Kidney (tissue), 14 donors: ENCODE results near the gene GPC5. TPM values are rescaled to one million over a fixed set of nuclear protein-coding genes. Genes with fewer than 3 reads are reported as not detected.

Source experiments
- DNase-seq, 5 donors: peaks; one replicate each; pipeline ENCODE4 v3.0.0-alpha.2; 2013 to 2020
- FAIRE-seq: peaks from 2 replicates; lab custom pipeline; 2012; peaks lifted over from hg19 to GRCh38; lab: Jason Lieb, UNC
- H3K27ac ChIP-seq, 2 donors: one replicate each; pipeline ENCODE4 v1.7.0; 2013; ENCODE audit warnings: low read depth in 2 of 2, low read length in 2 of 2, inconsistent platforms in 1 of 2
- H3K27me3 ChIP-seq: one replicate; pipeline ENCODE4 v1.7.1; 2013; ENCODE audit warnings: low read length, inconsistent platforms; ENCODE audit not compliant: control insufficient read depth, insufficient read depth
- H3K36me3 ChIP-seq, 3 donors: one replicate each; pipeline versions ENCODE4 v1.7.0 to v1.7.1; 2013; ENCODE audit warnings: low read length in 3 of 3, control low read depth in 1 of 3, inconsistent platforms in 1 of 3; ENCODE audit not compliant: insufficient read depth in 3 of 3, control insufficient read depth in 2 of 3
- H3K4me1 ChIP-seq, 3 donors: one replicate each; pipeline versions ENCODE4 v1.7.0 to v1.7.1; 2013; ENCODE audit warnings: low read length in 3 of 3, inconsistent platforms in 1 of 3, low read depth in 1 of 3; ENCODE audit not compliant: control insufficient read depth in 2 of 3, insufficient read depth in 2 of 3
- H3K4me3 ChIP-seq, 3 donors: one replicate each; pipeline versions ENCODE4 v1.7.0 to v1.8.1; 2013; ENCODE audit warnings: low read length in 3 of 3, control low read depth in 1 of 3, inconsistent platforms in 1 of 3
- H3K9ac ChIP-seq, 3 donors: one replicate each; pipeline versions ENCODE4 v1.7.0 to v1.7.1; 2013; ENCODE audit warnings: low read length in 3 of 3, control low read depth in 1 of 3, inconsistent platforms in 1 of 3
- H3K9me3 ChIP-seq, 3 donors: one replicate each; pipeline versions ENCODE4 v1.7.0 to v1.7.1; 2013; ENCODE audit warnings: low read length in 3 of 3, control low read depth in 1 of 3, inconsistent platforms in 1 of 3; ENCODE audit not compliant: control insufficient read depth in 2 of 3, insufficient read depth in 1 of 3
- CTCF ChIP-seq: IDR thresholded peaks from 3 replicates; pipeline ENCODE4 v1.5.1; 2012; ENCODE audit warnings: mild to moderate bottlenecking, moderate library complexity, borderline replicate concordance; ENCODE audit not compliant: insufficient read depth; ENCODE audit errors: extremely low read depth
- intact Hi-C: fragments of 100-400 bp; cut with DNase I; formaldehyde crosslinking; loops from one replicate; pipeline ENCODE4 v1.11.1; 2022
- polyA plus RNA-seq: library from polyadenylated mRNA; stranded (reverse); fragments of 350-450 nt; fragmentation: Illumina TruSeq; extraction: RNeasy Lipid Tissue Mini Kit (QIAGEN cat#74804); gene quantifications from one replicate; pipeline ENCODE4 v1.2.3, GENCODE V29; 2014; ENCODE audit warnings: low read depth, low replicate concordance; ENCODE audit not compliant: insufficient read depth
- total RNA-seq: library from RNA; stranded (reverse); fragmentation: NEBNext Ultra II Directional; extraction: Animal tissue kit (Norgen Biotek cat#: 25700); gene quantifications from one replicate; pipeline ENCODE4 v1.2.1, GENCODE V29; 2021
- donor health status: control.
- donor health status: control.
- donor health status: control.
- donor health status: control.
- donor health status: control.
- donor health status: DM: yes; HTN: yes; CAD: no.
- donor health status: Normal renal cell carcinoma (clear cell type).

The GPC5 gene
- total and polyA plus RNA-seq, 2 donors from 2014 or later, result 0.47 to 6.8 TPM

GRCh38 chr13:91722267-91722884, 324.0 kb downstream of the GPC5 start:
- DNase-seq (peak in 2 of 5 donors; percentile 59 to 60), FAIRE-seq (no peak)
- no peaks in the 10 kb centered on the region for H3K27me3 ChIP-seq
- H3K9ac ChIP-seq, result no peak overlapping the region
- TF ChIP-seq CTCF, result peak; percentile 50
- intact Hi-C loops, result no loop called here
- H3K4me3 ChIP-seq, result no peak overlapping the region
- H3K9me3 ChIP-seq, result no peaks in the 10 kb centered on the region
- no peaks in the 10 kb centered on the region for H3K4me1 ChIP-seq
- H3K36me3 ChIP-seq, result no peaks in the 10 kb centered on the region
- H3K27ac ChIP-seq, result no peak overlapping the region

- intact Hi-C loops, result no loop called here
- Histone ChIP-seq H3K27me3 (no peaks in the 10 kb centered on the region), H3K36me3 (no peaks in the 10 kb centered on the region), H3K4me3 (no peak overlapping the region), H3K4me1 (no peaks in the 10 kb centered on the region), H3K9ac (no peak overlapping the region), H3K9me3 (no peaks in the 10 kb centered on the region), H3K27ac (no peak overlapping the region)
- FAIRE-seq (no peak), DNase-seq (no peak)
- TF ChIP-seq CTCF, result no peak
Measured at GRCh38 chr13:91724591-91724990, 326.2 kb downstream of the GPC5 start.

GRCh38 chr13:91725646-91726045, 327.2 kb downstream of the GPC5 start:
- Histone ChIP-seq H3K36me3 (no peaks in the 10 kb centered on the region), H3K9ac (no peak overlapping the region), H3K9me3 (no peaks in the 10 kb centered on the region), H3K27me3 (no peaks in the 10 kb centered on the region), H3K4me1 (no peaks in the 10 kb centered on the region), H3K27ac (no peak overlapping the region), H3K4me3 (no peak overlapping the region)
- intact Hi-C loops, result no loop called here
- FAIRE-seq (no peak), DNase-seq (no peak)
- no peak for TF ChIP-seq CTCF

GRCh38 chr13:91726671-91727070, 328.2 kb downstream of the GPC5 start:
- DNase-seq, result peak in 3 of 5 donors; percentile 21 to 39 (median 33)
- Histone ChIP-seq H3K27ac (no peak overlapping the region), H3K4me1 (no peaks in the 10 kb centered on the region), H3K9me3 (no peaks in the 10 kb centered on the region), H3K36me3 (no peaks in the 10 kb centered on the region), H3K27me3 (no peaks in the 10 kb centered on the region), H3K9ac (no peak overlapping the region), H3K4me3 (no peak overlapping the region)
- intact Hi-C loops, result no loop called here
- no peak for TF ChIP-seq CTCF
- no peak for FAIRE-seq
